H1 (cell line): Measurements from ENCODE around the gene MAN1C1. TPM values are rescaled to one million over a fixed set of nuclear protein-coding genes. Genes with fewer than 3 reads are reported as not detected.

Experiments
- CTCF ChIA-PET: fragments of 300-600 bp; sonication (Branson Sonifier 250); formaldehyde crosslinking; loops from one replicate; lab custom pipeline; 2021; ENCODE audit not compliant: partially characterized antibody; lab: Charles Lee
- POLR2A ChIA-PET: fragments of 300-600 bp; sonication (Branson Sonifier 250); formaldehyde crosslinking; loops from one replicate; lab custom pipeline; 2021; ENCODE audit warnings: inconsistent platforms; ENCODE audit not compliant: partially characterized antibody; lab: Charles Lee
- DNase-seq, 2 experiments: peaks; one replicate each; pipeline versions ENCODE4 v3.0.0 to v3.0.0-alpha.2; 2010 to 2022; ENCODE audit warnings: low spot score in 2 of 2, low read depth in 1 of 2, mixed read lengths in 1 of 2
- FAIRE-seq: peaks from 2 replicates; lab custom pipeline; 2011; peaks lifted over from hg19 to GRCh38; lab: Jason Lieb, UNC
- H2AFZ ChIP-seq: 2 replicates; pipeline ENCODE4 v1.8.1; 2012; ENCODE audit warnings: low read length, inconsistent platforms
- H2AK5ac ChIP-seq: 2 replicates; pipeline ENCODE4 v1.6.1; 2013; ENCODE audit warnings: low read depth, low read length
- H2BK120ac ChIP-seq: replicated peaks from 2 replicates; pipeline ENCODE3; 2013; ENCODE audit warnings: low read depth, low read length, inconsistent platforms
- H2BK12ac ChIP-seq: 2 replicates; pipeline ENCODE4 v1.6.1; 2013; ENCODE audit warnings: low read depth, low read length
- H2BK15ac ChIP-seq: 2 replicates; pipeline ENCODE4 v1.6.1; 2013; ENCODE audit warnings: low read length
- H2BK20ac ChIP-seq: 2 replicates; pipeline ENCODE4 v1.6.1; 2013; ENCODE audit warnings: low read length
- H2BK5ac ChIP-seq: 2 replicates; pipeline ENCODE4 v1.6.1; 2013; ENCODE audit warnings: low read depth, low read length
- H3K14ac ChIP-seq: 2 replicates; pipeline ENCODE4 v1.6.1; 2013; ENCODE audit warnings: inconsistent platforms; ENCODE audit not compliant: insufficient read length
- H3K18ac ChIP-seq: 2 replicates; pipeline ENCODE4 v1.6.1; 2013; ENCODE audit warnings: low read length; ENCODE audit errors: extremely low read depth
- H3K23ac ChIP-seq: 2 replicates; pipeline ENCODE4 v1.6.1; 2013; ENCODE audit warnings: inconsistent platforms; ENCODE audit not compliant: insufficient read length
- H3K23me2 ChIP-seq: 2 replicates; pipeline ENCODE4 v1.6.1; 2013; ENCODE audit warnings: low read depth, low read length
- H3K27ac ChIP-seq: 2 replicates; pipeline ENCODE4 v1.6.1; 2011; ENCODE audit warnings: low read depth, low read length, inconsistent platforms
- H3K27me3 ChIP-seq, 4 experiments: replicated peaks in 1 of 4; 1 replicate in 1 of 4; 2 replicates in 3 of 4; pipeline versions ENCODE4 v1.6.1 to v1.8.1; 2011 to 2013; ENCODE audit warnings: low read length in 3 of 4, mild to moderate bottlenecking in 3 of 4, inconsistent platforms in 2 of 4, mixed read lengths in 2 of 4, moderate library complexity in 1 of 4; ENCODE audit not compliant: control insufficient read depth in 3 of 4, insufficient read depth in 3 of 4; ENCODE audit errors: extremely low read depth in 1 of 4
- H3K36me3 ChIP-seq, 4 experiments: 2 replicates each; pipeline versions ENCODE4 v1.6.1 to v1.8.1; 2011 to 2013; ENCODE audit warnings: mild to moderate bottlenecking in 4 of 4, low read length in 3 of 4, moderate library complexity in 2 of 4, control low read depth in 1 of 4, inconsistent platforms in 1 of 4; ENCODE audit not compliant: insufficient read depth in 4 of 4, control insufficient read depth in 2 of 4
- H3K4ac ChIP-seq: replicated peaks from 2 replicates; pipeline ENCODE3; 2013; ENCODE audit warnings: low read length, low read depth, mixed read lengths, inconsistent platforms; ENCODE audit not compliant: insufficient read length
- H3K4me1 ChIP-seq, 4 experiments: replicated peaks in 1 of 4; 1 replicate in 1 of 4; 2 replicates in 3 of 4; pipeline versions ENCODE4 v1.6.1 to v1.8.1; 2011 to 2013; ENCODE audit warnings: low read length in 3 of 4, inconsistent platforms in 2 of 4, mixed read lengths in 1 of 4; ENCODE audit not compliant: insufficient read depth in 4 of 4, control insufficient read depth in 3 of 4
- H3K4me2 ChIP-seq, 2 experiments: 2 replicates each; pipeline versions ENCODE4 v1.6.1 to v1.8.1; 2011 to 2013; ENCODE audit warnings: low read depth in 2 of 2, low read length in 2 of 2, control low read depth in 1 of 2, inconsistent platforms in 1 of 2, mild to moderate bottlenecking in 1 of 2; ENCODE audit not compliant: insufficient read depth in 1 of 2
- H3K4me3 ChIP-seq, 4 experiments: fragments of 200-600, 300-600 bp in 1 of 4; sonication (generic), shearing (Covaris generic), sonication (Bioruptor Twin) in 1 of 4; 2 replicates each; pipeline versions ENCODE4 v1.5.1 to v1.8.1; 2011 to 2016; ENCODE audit warnings: low read length in 4 of 4, low read depth in 3 of 4, control low read depth in 2 of 4, inconsistent platforms in 2 of 4, mild to moderate bottlenecking in 2 of 4, mixed read lengths in 1 of 4, moderate library complexity in 1 of 4; ENCODE audit not compliant: insufficient read depth in 2 of 4; ENCODE audit errors: extremely low read depth in 1 of 4
- H3K56ac ChIP-seq: replicated peaks from 2 replicates; pipeline ENCODE3; 2013; ENCODE audit warnings: low read depth, mild to moderate bottlenecking, mixed read lengths, low read length, inconsistent platforms; ENCODE audit not compliant: insufficient read length
- H3K79me1 ChIP-seq: 2 replicates; pipeline ENCODE4 v1.6.1; 2013; ENCODE audit warnings: low read depth, low read length, control low read depth
- H3K79me2 ChIP-seq, 2 experiments: 2 replicates each; pipeline versions ENCODE4 v1.6.1 to v1.8.1; 2012 to 2013; ENCODE audit warnings: low read length in 2 of 2, mild to moderate bottlenecking in 2 of 2, inconsistent platforms in 1 of 2; ENCODE audit not compliant: insufficient read depth in 2 of 2, control insufficient read depth in 1 of 2
- H3K9ac ChIP-seq, 4 experiments: replicated peaks in 1 of 4; 1 replicate in 1 of 4; 2 replicates in 3 of 4; pipeline versions ENCODE4 v1.6.1 to v1.8.1; 2011 to 2013; ENCODE audit warnings: low read depth in 3 of 4, low read length in 3 of 4, control low read depth in 2 of 4, mild to moderate bottlenecking in 2 of 4, moderate library complexity in 2 of 4, inconsistent platforms in 1 of 4; ENCODE audit errors: extremely low read depth in 1 of 4
- H3K9me3 ChIP-seq, 2 experiments: 2 replicates each; pipeline versions ENCODE4 v1.6.1 to v1.8.1; 2012 to 2013; ENCODE audit warnings: mild to moderate bottlenecking in 2 of 2, moderate library complexity in 2 of 2, control low read depth in 1 of 2, inconsistent platforms in 1 of 2, low read depth in 1 of 2, low read length in 1 of 2, mixed read lengths in 1 of 2; ENCODE audit not compliant: insufficient read depth in 2 of 2
- H4K20me1 ChIP-seq, 2 experiments: replicated peaks in 1 of 2; 2 replicates each; pipeline versions ENCODE3 to v1.8.1; 2011 to 2013; ENCODE audit warnings: inconsistent platforms in 2 of 2, low read length in 2 of 2, mild to moderate bottlenecking in 1 of 2; ENCODE audit not compliant: insufficient read depth in 2 of 2, control insufficient read depth in 1 of 2
- H4K5ac ChIP-seq: 2 replicates; pipeline ENCODE4 v1.6.1; 2013; ENCODE audit warnings: low read length, low read depth, mixed read lengths, inconsistent platforms; ENCODE audit not compliant: insufficient read length
- H4K8ac ChIP-seq: 2 replicates; pipeline ENCODE4 v1.8.0; 2013; ENCODE audit warnings: mild to moderate bottlenecking, moderate library complexity, low read length, inconsistent platforms; ENCODE audit not compliant: insufficient read depth; ENCODE audit errors: extremely low read depth
- H4K91ac ChIP-seq: replicated peaks from 2 replicates; pipeline ENCODE3; 2013; ENCODE audit warnings: low read length, mixed read lengths, inconsistent platforms; ENCODE audit not compliant: insufficient read length
- FOSL1 ChIP-seq: IDR thresholded peaks from 2 replicates; pipeline ENCODE4 v1.6.1; 2011; ENCODE audit warnings: mild to moderate bottlenecking, low read depth, low read length, moderate library complexity; ENCODE audit not compliant: insufficient read depth
- GABPA ChIP-seq: IDR thresholded peaks from 2 replicates; pipeline ENCODE4 v1.6.1; 2011; ENCODE audit warnings: mild to moderate bottlenecking, low read length, moderate library complexity, borderline replicate concordance; ENCODE audit not compliant: insufficient read depth
- HDAC2 ChIP-seq, 2 experiments: fragments of 300-600 bp in 1 of 2; sonication (generic) in 1 of 2; IDR thresholded peaks; 2 replicates each; pipeline ENCODE4 v1.6.1; 2011 to 2012; ENCODE audit warnings: low read depth in 2 of 2, low read length in 2 of 2, mild to moderate bottlenecking in 2 of 2, moderate library complexity in 2 of 2, borderline replicate concordance in 1 of 2, inconsistent platforms in 1 of 2
- POLR2AphosphoS5 ChIP-seq: IDR thresholded peaks from 2 replicates; pipeline ENCODE4 v1.6.1; 2011; ENCODE audit warnings: low read depth, low read length
- SIX5 ChIP-seq: IDR thresholded peaks from 2 replicates; pipeline ENCODE4 v1.6.1; 2011; ENCODE audit warnings: mild to moderate bottlenecking, low read depth, low read length
- SP1 ChIP-seq: IDR thresholded peaks from 2 replicates; pipeline ENCODE4 v1.6.1; 2011; ENCODE audit warnings: low read depth, low read length
- SP4 ChIP-seq: IDR thresholded peaks from 2 replicates; pipeline ENCODE4 v1.6.1; 2012; ENCODE audit warnings: low read length, inconsistent platforms
- TAF1 ChIP-seq: IDR thresholded peaks from 2 replicates; pipeline ENCODE4 v1.6.1; 2011; ENCODE audit warnings: mild to moderate bottlenecking, low read depth, low read length
- TCF12 ChIP-seq: IDR thresholded peaks from 2 replicates; pipeline ENCODE4 v1.6.1; 2011; ENCODE audit warnings: low read depth, mild to moderate bottlenecking, low read length
- YY1 ChIP-seq: IDR thresholded peaks from 2 replicates; pipeline ENCODE4 v1.6.1; 2011; ENCODE audit warnings: low read depth, mild to moderate bottlenecking, low read length
- WGBS, 2 experiments: shearing (Covaris generic) in 1 of 2; methylation state at CpG; one replicate each; pipeline versions ENCODE4 v1.1.6 to v1.1.7; 2013 to 2015; ENCODE audit warnings: low lambda C conversion rate in 2 of 2, mixed read lengths in 2 of 2, inconsistent platforms in 1 of 2, low coverage in 1 of 2, missing lambda C conversion rate in 1 of 2; ENCODE audit not compliant: insufficient replicate concordance in 2 of 2, insufficient coverage in 1 of 2, insufficient read length in 1 of 2; ENCODE audit errors: extremely low coverage in 1 of 2, missing lambda C conversion rate in 1 of 2; 5-methylcytosine and 5-hydroxymethylcytosine counted together
- polyA plus RNA-seq, 7 experiments: library from polyadenylated mRNA; depleted of rRNA in 3 of 7; stranded (reverse) in 5 of 7; unstranded in 2 of 7; fragments of >200 nt in 5 of 7; fragments of 200-250 nt in 2 of 7; gene quantifications; 1 replicate in 5 of 7; 2 replicates in 1 of 7; 4 replicates in 1 of 7; pipeline versions ENCODE4 v1.2.1 to v1.2.3, GENCODE V29; 2011 to 2013; ENCODE audit warnings: missing spikeins in 2 of 7, mixed read lengths in 2 of 7
- total RNA-seq: library from RNA; stranded (reverse); fragmentation: NEBNext Ultra II Directional; extraction: Animal tissue kit (Norgen Biotek cat#: 25700); gene quantifications from 2 replicates; pipeline ENCODE4 v1.2.1, GENCODE V29; 2021
- TF ChIP-seq, protein P1 (sequence below): IDR thresholded peaks from 2 replicates; pipeline ENCODE4 v1.6.1; 2012; ENCODE audit warnings: inconsistent platforms

The MAN1C1 gene
- total and polyA plus RNA-seq, 2 of the 8 experiments (the other 6 are each of a cell fraction or from before 2014, with no cell fraction given), result 7.8 to 15.2 TPM

- no peak within 1 kb of the TSS for H3K56ac ChIP-seq
- 0 out of 2 replicates have a peak within 1 kb of the TSS, but pooled peaks have one; percentile 27 for H2BK12ac ChIP-seq
- no peaks in the 10 kb centered on the region for H3K79me2 ChIP-seq
- H3K14ac ChIP-seq, result no peak within 1 kb of the TSS
- peaks cover 0 to 8% of the 10 kb centered on the region in 2 experiments for H4K20me1 ChIP-seq
- H4K8ac ChIP-seq, result peak within 1 kb of the TSS; percentile 76
- H3K4me2 ChIP-seq, result peak within 1 kb of the TSS; percentile 83 to 96
- H3K9ac ChIP-seq, result peak within 1 kb of the TSS; percentile 41 to 95 (median 50); a peak in 6 of 7 replicates
- FAIRE-seq, result no peak
- no peak within 1 kb of the TSS for H2BK15ac ChIP-seq
- H3K9me3 ChIP-seq, result no peaks in the 10 kb centered on the region
- ChIA-PET POLR2A (interaction anchor here (0.8 to 2.0 kb wide), 8 partner anchors 10 to 230 kb away, joined by 3 to 9 read pairs (median 4); no protein-coding TSS in a partner anchor), CTCF (interaction anchor here (0.6 to 8.3 kb wide), 17 partner anchors 11 to 281 kb away, joined by 3 to 83 read pairs (median 8); no protein-coding TSS in a partner anchor)
- H2AFZ ChIP-seq, result peak within 1 kb of the TSS; percentile 7; the same call in 1 of the 2 replicates
- peaks cover 0 to 2% (median under 1%) of the 10 kb centered on the region in 4 experiments; a peak in 3 of 7 replicates for H3K27me3 ChIP-seq
- peaks cover 7 to 14% (median 11%) of the 10 kb centered on the region in 4 experiments; a peak in 6 of 7 replicates for H3K4me1 ChIP-seq
- no peak within 1 kb of the TSS for H3K23ac ChIP-seq
- H2AK5ac ChIP-seq, result no peak within 1 kb of the TSS
- no peak within 1 kb of the TSS for H3K27ac ChIP-seq
- peak in 1 of 2 experiments; percentile 87 for DNase-seq
- H3K23me2 ChIP-seq, result peaks cover 9% of the 10 kb centered on the region; the same call in 1 of the 2 replicates
- peak within 1 kb of the TSS; percentile 83 for H3K18ac ChIP-seq
- peak within 1 kb of the TSS; percentile 21 for H2BK120ac ChIP-seq
- no peaks in the 10 kb centered on the region; the same call in 1 of the 2 replicates for H3K79me1 ChIP-seq
- no peak within 1 kb of the TSS for H2BK20ac ChIP-seq
- H3K4me3 ChIP-seq, result peak within 1 kb of the TSS; percentile 54 to 73 (median 60)
- H4K5ac ChIP-seq, result peak within 1 kb of the TSS; percentile 89
- peaks cover 0 to 4% (median 2%) of the 10 kb centered on the region in 4 experiments; a peak in 2 of 8 replicates for H3K36me3 ChIP-seq
- 5% methylated on average over 28 of the region's 91 CpGs; no CpG with 5 or more reads in 1 of the 2 experiments for WGBS, 2 experiments
- peak within 1 kb of the TSS; percentile 55; the same call in 1 of the 2 replicates for H2BK5ac ChIP-seq
- TF ChIP-seq SP1, result 0 out of 2 replicates have a peak, but pooled peaks have one; percentile 30
- TF ChIP-seq GABPA, result peak; percentile 37; the same call in 1 of the 2 replicates
- peak; percentile 42; the same call in 1 of the 2 replicates for TF ChIP-seq TAF1
- no peak for TF ChIP-seq SP4
- no peak for TF ChIP-seq TCF12
- TF ChIP-seq, protein P1, sequence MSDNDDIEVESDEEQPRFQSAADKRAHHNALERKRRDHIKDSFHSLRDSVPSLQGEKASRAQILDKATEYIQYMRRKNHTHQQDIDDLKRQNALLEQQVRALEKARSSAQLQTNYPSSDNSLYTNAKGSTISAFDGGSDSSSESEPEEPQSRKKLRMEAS, result peak; percentile 6; the same call in 1 of the 2 replicates
- no peak for TF ChIP-seq SIX5
- TF ChIP-seq FOSL1, result no peak
- 0 out of 4 replicates have a peak, but pooled peaks of 1 of the 2 experiments have one; percentile 48 for TF ChIP-seq HDAC2 (IDR thresholded peaks at IDR 0.05; ENCODE audit: borderline replicate concordance in 1 of 2, low read depth in 2 of 2, low read length in 2 of 2)
- TF ChIP-seq YY1, result no peak
- peak; percentile 47; the same call in 1 of the 2 replicates for TF ChIP-seq POLR2AphosphoS5
- TF ChIP-seq, all 59 proteins: peak for 6
- Histone ChIP-seq H4K91ac (peak within 1 kb of the TSS; percentile 52), H3K4ac (peak within 1 kb of the TSS; percentile 44)
Measured at GRCh38 chr1:25799935-25800702, 183.5 kb downstream of the MAN1C1 start, which contains the start of gene SELENON. Gene SELENON, plus strand, starts transcription at chr1:25800193. Its CDS starts 38 bp downstream, at chr1:25800231.
